Measurements from ENCODE around the gene MCU.
"Not testable (repeated sequence)": the region's sequence is repeated elsewhere in the genome, so short reads cannot be mapped to it uniquely, and the experiment has no call there.

Gene MCU

GRCh38 chr10:72691863-72692743 is at the start of gene MCU:
MCU (plus strand) TSS chr10:72692143; CDS start chr10:72692152, 9 bp downstream.
- peak; percentile 98 for DNase-seq

GRCh38 chr10:72642318-72642717 is 49.6 kb upstream of the MCU start:
- DNase-seq: no peak

- DNase-seq: no peak
Observed at GRCh38 chr10:72645263-72645858, 46.6 kb upstream of the MCU start.

GRCh38 chr10:72646971-72647370 is 45.0 kb upstream of the MCU start:
- not testable (repeated sequence) for DNase-seq

- no peak for DNase-seq
Observed at GRCh38 chr10:72648301-72648700, 43.6 kb upstream of the MCU start.

GRCh38 chr10:72649291-72649690 is 42.7 kb upstream of the MCU start:
- no peak for DNase-seq

- no peak for DNase-seq
Observed at GRCh38 chr10:72653383-72654096, 38.4 kb upstream of the MCU start.

- DNase-seq: no peak
Observed at GRCh38 chr10:72654720-72655119, 37.2 kb upstream of the MCU start.

- DNase-seq: no peak
Observed at GRCh38 chr10:72658696-72659400, 33.1 kb upstream of the MCU start.

- DNase-seq: no peak
Observed at GRCh38 chr10:72659694-72660093, 32.2 kb upstream of the MCU start.

- no peak for DNase-seq
Observed at GRCh38 chr10:72660220-72660619, 31.7 kb upstream of the MCU start.

- no peak for DNase-seq
Observed at GRCh38 chr10:72661431-72661830, 30.5 kb upstream of the MCU start.

GRCh38 chr10:72663971-72664370 is 28.0 kb upstream of the MCU start:
- no peak for DNase-seq

GRCh38 chr10:72665925-72666324 is 26.0 kb upstream of the MCU start:
- no peak for DNase-seq

- no peak for DNase-seq
Observed at GRCh38 chr10:72667207-72667864, 24.6 kb upstream of the MCU start.

GRCh38 chr10:72673280-72673679 is 18.7 kb upstream of the MCU start:
- DNase-seq: no peak

GRCh38 chr10:72674174-72674573 is 17.8 kb upstream of the MCU start:
- not testable (repeated sequence) for DNase-seq

GRCh38 chr10:72679838-72680241 is 12.1 kb upstream of the MCU start:
- DNase-seq: no peak

GRCh38 chr10:72682638-72683037 is 9.3 kb upstream of the MCU start:
- peak; percentile 76 for DNase-seq

- DNase-seq: no peak
Observed at GRCh38 chr10:72685264-72685921, 6.5 kb upstream of the MCU start.

GRCh38 chr10:72686430-72686829 is 5.5 kb upstream of the MCU start:
- not testable (repeated sequence) for DNase-seq

GRCh38 chr10:72687035-72687434 is 4.9 kb upstream of the MCU start:
- DNase-seq: peak; percentile 74

All from OCI-M1 (cell line).